HCT116 (cell line): ENCODE results near the gene PPM1D. TPM values are rescaled to one million over a fixed set of nuclear protein-coding genes. Genes with fewer than 3 reads are reported as not detected.

Source experiments
- ATAC-seq: fragments of 200-7000 bp; cut with Tn5 transposase; 2 replicates; pipeline ENCODE4 v1.9.1; 2020; ENCODE audit warnings: mild to moderate bottlenecking, moderate library complexity
- BruUV-seq: library from RNA; stranded (reverse); fragments of 400-500 nt; replicated peaks from 2 replicates; lab custom pipeline; 2021; lab: Mats Ljungman, UMichigan
- CTCF ChIA-PET: fragments of 300-600 bp; sonication (Branson Sonifier 250); formaldehyde crosslinking; loops from one replicate; lab custom pipeline; 2021; ENCODE audit warnings: antibody characterized with exemption; lab: Charles Lee
- POLR2A ChIA-PET: fragments of 300-600, 350-600 bp; sonication (Branson Sonifier 250); formaldehyde crosslinking; loops from one replicate; lab custom pipeline; 2021; ENCODE audit warnings: antibody characterized with exemption; lab: Charles Lee
- RAD21 ChIA-PET, 2 experiments: fragments of 300-600 bp; sonication (Branson Sonifier 250); formaldehyde crosslinking; loops; one replicate each; lab custom pipeline; 2023; ENCODE audit warnings: low total read pairs in 2 of 2; ENCODE audit not compliant: uncharacterized antibody in 2 of 2, unreplicated experiment in 2 of 2, low non-redundant PET in 1 of 2; lab: Charles Lee
- DNase-seq: peaks from one replicate; pipeline ENCODE4 v3.0.0-alpha.2; 2010; ENCODE audit warnings: low read depth, low spot score
- H2AFZ ChIP-seq: fragments of 200-600 bp; shearing (Covaris generic), sonication (generic); 2 replicates; pipeline ENCODE4 v1.6.1; 2017; ENCODE audit warnings: low read depth, mixed run types, mixed read lengths, antibody characterized with exemption, low read length; ENCODE audit not compliant: poor library complexity, severe bottlenecking
- H3K27ac ChIP-seq: 2 replicates; pipeline ENCODE4 v1.5.1; 2012; ENCODE audit warnings: low read depth, low read length
- H3K27me3 ChIP-seq: fragments of 200-600 bp; sonication (generic); 2 replicates; pipeline ENCODE4 v1.6.1; 2016; ENCODE audit warnings: mixed run types, low read length, mixed read lengths; ENCODE audit not compliant: insufficient read depth
- H3K36me3 ChIP-seq, 2 experiments: fragments of 200-500 bp in 1 of 2; fragments of 200-600 bp in 1 of 2; sonication (Bioruptor generic) in 1 of 2; sonication (generic) in 1 of 2; 2 replicates each; pipeline versions ENCODE4 v1.5.1 to v1.6.1; 2014 to 2016; ENCODE audit warnings: low read length in 2 of 2, inconsistent platforms in 1 of 2, mixed read lengths in 1 of 2, mixed run types in 1 of 2; ENCODE audit not compliant: insufficient read depth in 2 of 2, control insufficient read depth in 1 of 2
- H3K4me1 ChIP-seq, 2 experiments: fragments of 200-600 bp in 1 of 2; sonication (generic) in 1 of 2; 2 replicates each; pipeline versions ENCODE4 v1.5.1 to v1.6.1; 2012 to 2017; ENCODE audit warnings: low read length in 2 of 2, inconsistent platforms in 1 of 2, mild to moderate bottlenecking in 1 of 2, mixed read lengths in 1 of 2, mixed run types in 1 of 2, moderate library complexity in 1 of 2; ENCODE audit not compliant: insufficient read depth in 2 of 2, control insufficient read depth in 1 of 2
- H3K4me2 ChIP-seq: fragments of 200-600 bp; sonication (generic); 2 replicates; pipeline ENCODE4 v1.6.1; 2017; ENCODE audit warnings: mixed run types, low read length, mixed read lengths
- H3K4me3 ChIP-seq, 2 experiments: fragments of 200-600 bp in 1 of 2; sonication (generic) in 1 of 2; replicated peaks in 1 of 2; 2 replicates each; pipeline ENCODE4 v1.5.1; 2011 to 2016; ENCODE audit warnings: low read length in 2 of 2, control low read depth in 1 of 2, low read depth in 1 of 2, mild to moderate bottlenecking in 1 of 2, mixed read lengths in 1 of 2, mixed run types in 1 of 2
- H3K79me2 ChIP-seq: fragments of 200-600 bp; sonication (generic); 2 replicates; pipeline ENCODE4 v1.6.1; 2017; ENCODE audit warnings: mild to moderate bottlenecking, mixed run types, low read length, moderate library complexity, mixed read lengths; ENCODE audit not compliant: insufficient read depth
- H3K9ac ChIP-seq: fragments of 200-600 bp; sonication (generic); 2 replicates; pipeline ENCODE4 v1.6.1; 2016; ENCODE audit warnings: low read length, mixed read lengths
- H3K9me2 ChIP-seq: fragments of 200-600 bp; sonication (generic), shearing (Covaris generic); 2 replicates; pipeline ENCODE4 v1.6.1; 2017; ENCODE audit warnings: mixed run types, mild to moderate bottlenecking, moderate library complexity; ENCODE audit not compliant: insufficient read depth
- H3K9me3 ChIP-seq, 2 experiments: fragments of 200-500 bp in 1 of 2; fragments of 200-600 bp in 1 of 2; sonication (Bioruptor generic) in 1 of 2; sonication (generic) in 1 of 2; 2 replicates each; pipeline ENCODE4 v1.6.1; 2014 to 2017; ENCODE audit warnings: low read length in 2 of 2, mixed read lengths in 2 of 2, inconsistent platforms in 1 of 2, low read depth in 1 of 2, mild to moderate bottlenecking in 1 of 2, mixed run types in 1 of 2, moderate library complexity in 1 of 2; ENCODE audit not compliant: control insufficient read depth in 1 of 2, insufficient read depth in 1 of 2
- H4K20me1 ChIP-seq: fragments of 200-600 bp; sonication (generic), shearing (Covaris generic); 2 replicates; pipeline ENCODE4 v1.6.1; 2017; ENCODE audit warnings: mixed run types, mild to moderate bottlenecking, moderate library complexity; ENCODE audit not compliant: insufficient read depth
- CEBPB ChIP-seq: IDR thresholded peaks from 2 replicates; pipeline ENCODE4 v1.6.1; 2012; ENCODE audit warnings: low read depth
- JUND ChIP-seq: IDR thresholded peaks from 2 replicates; pipeline ENCODE4 v1.6.1; 2012
- POLR2A ChIP-seq: IDR thresholded peaks from 2 replicates; pipeline ENCODE4 v1.7.0; 2011; ENCODE audit warnings: borderline replicate concordance; ENCODE audit not compliant: insufficient read depth, insufficient read length; ENCODE audit errors: extremely low read depth
- POLR2AphosphoS5 ChIP-seq: IDR thresholded peaks from 2 replicates; pipeline ENCODE4 v1.6.1; 2011; ENCODE audit warnings: mild to moderate bottlenecking, low read depth, low read length, moderate library complexity
- RAD21 ChIP-seq: IDR thresholded peaks from 2 replicates; pipeline ENCODE4 v1.6.1; 2012; ENCODE audit warnings: low read depth, mild to moderate bottlenecking
- TCF7L2 ChIP-seq: IDR thresholded peaks from 2 replicates; pipeline ENCODE4 v1.7.0; 2011; ENCODE audit warnings: borderline replicate concordance, inconsistent platforms; ENCODE audit not compliant: insufficient read depth, insufficient read length; ENCODE audit errors: extremely low read depth
- ZFX ChIP-seq: fragments of 450-650 bp; IDR thresholded peaks from 2 replicates; pipeline ENCODE4 v1.6.1; 2017
- ZNF274 ChIP-seq: fragments of 200-500 bp; sonication (Bioruptor generic); IDR thresholded peaks from 2 replicates; pipeline ENCODE4 v1.6.1; 2014; ENCODE audit warnings: mild to moderate bottlenecking, low read depth, low read length, inconsistent platforms
- intact Hi-C: fragments of 100-400 bp; cut with micrococcal nuclease; formaldehyde crosslinking; loops from 2 replicates; pipeline ENCODE4 v1.10.0; 2022
- total RNA-seq: library from RNA; stranded (reverse); gene quantifications from one replicate; pipeline ENCODE4 v1.2.1, GENCODE V29; 2021; ENCODE audit not compliant: unreplicated experiment
- TF ChIP-seq, protein P1 (sequence below): IDR thresholded peaks from 2 replicates; pipeline ENCODE4 v1.6.1; 2012
- TF ChIP-seq, protein P2 (sequence below): IDR thresholded peaks from 2 replicates; pipeline ENCODE4 v1.6.1; 2012; ENCODE audit warnings: low read depth
- TF ChIP-seq, protein P3 (sequence below): IDR thresholded peaks from 2 replicates; pipeline ENCODE4 v1.6.1; 2011; ENCODE audit warnings: mild to moderate bottlenecking, low read length, moderate library complexity; ENCODE audit not compliant: insufficient replicate concordance; ENCODE audit errors: extremely low read depth

PPM1D gene
- total RNA-seq, 1 experiment from 2014 or later: 29.1 TPM

DNA sequence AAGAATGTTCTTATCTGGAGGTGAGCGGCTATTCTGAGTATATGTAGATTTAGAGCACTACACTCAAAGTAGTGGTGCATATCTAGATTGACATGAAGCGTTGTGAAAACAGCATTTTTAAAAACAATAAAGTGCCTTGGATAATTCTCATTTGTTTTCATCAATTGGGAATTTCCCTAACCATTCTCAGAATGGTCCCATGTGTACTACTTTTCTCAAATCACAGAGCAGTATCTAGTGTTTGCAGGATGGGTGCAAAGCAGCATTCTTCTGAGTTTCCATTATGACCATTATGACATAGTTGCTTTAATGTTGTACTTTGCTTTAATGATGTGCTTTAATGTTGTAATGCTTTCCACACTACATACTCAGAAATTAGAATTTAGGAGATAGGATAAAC, 61.5 kb downstream of the PPM1D start:
- H3K9ac ChIP-seq: no peak overlapping the region
- peaks cover 6% of the 10 kb centered on the region; the same call in 1 of the 2 replicates for H3K79me2 ChIP-seq
- no peak for ATAC-seq
- no peak overlapping the region for H3K27ac ChIP-seq
- no peak overlapping the region for H2AFZ ChIP-seq
- no peaks in the 10 kb centered on the region for H3K4me1 ChIP-seq
- DNase-seq: no peak
- H3K9me3 ChIP-seq: no peaks in the 10 kb centered on the region
- no peak overlapping the region for H3K4me3 ChIP-seq
- H3K9me2 ChIP-seq: no peaks in the 10 kb centered on the region
- intact Hi-C loops: no loop called here
- peaks cover 6 to 7% of the 10 kb centered on the region in 2 experiments; a peak in 2 of 4 replicates for H3K36me3 ChIP-seq
- POLR2A ChIA-PET: no interaction called here
- RAD21 ChIA-PET: no interaction called here
- no peaks in the 10 kb centered on the region for H4K20me1 ChIP-seq
- TF ChIP-seq, protein P1, sequence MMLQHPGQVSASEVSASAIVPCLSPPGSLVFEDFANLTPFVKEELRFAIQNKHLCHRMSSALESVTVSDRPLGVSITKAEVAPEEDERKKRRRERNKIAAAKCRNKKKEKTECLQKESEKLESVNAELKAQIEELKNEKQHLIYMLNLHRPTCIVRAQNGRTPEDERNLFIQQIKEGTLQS: no peak
- no peak for TF ChIP-seq ZFX
- no peak for TF ChIP-seq JUND
- TF ChIP-seq ZNF274: no peak
- no peak for TF ChIP-seq RAD21
- TF ChIP-seq CEBPB: no peak
- TF ChIP-seq, all 23 proteins: peak for 0
- no peaks in the 10 kb centered on the region for H3K27me3 ChIP-seq
- BruUV-seq: no TSS peak
- no peak overlapping the region for H3K4me2 ChIP-seq
- CTCF ChIA-PET: no interaction called here

DNA sequence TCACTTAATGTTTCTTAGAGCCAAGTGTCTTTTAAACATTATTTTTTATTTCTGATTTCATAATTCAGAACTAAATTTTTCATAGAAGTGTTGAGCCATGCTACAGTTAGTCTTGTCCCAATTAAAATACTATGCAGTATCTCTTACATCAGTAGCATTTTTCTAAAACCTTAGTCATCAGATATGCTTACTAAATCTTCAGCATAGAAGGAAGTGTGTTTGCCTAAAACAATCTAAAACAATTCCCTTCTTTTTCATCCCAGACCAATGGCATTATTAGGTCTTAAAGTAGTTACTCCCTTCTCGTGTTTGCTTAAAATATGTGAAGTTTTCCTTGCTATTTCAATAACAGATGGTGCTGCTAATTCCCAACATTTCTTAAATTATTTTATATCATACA, 64.0 kb downstream of the PPM1D start:
- no peak overlapping the region for H3K4me2 ChIP-seq
- ChIA-PET RAD21 (no interaction called here), POLR2A (no interaction called here), CTCF (no interaction called here)
- H3K4me1 ChIP-seq: no peaks in the 10 kb centered on the region
- H3K79me2 ChIP-seq: peaks cover 6% of the 10 kb centered on the region; the same call in 1 of the 2 replicates
- DNase-seq: no peak
- H3K36me3 ChIP-seq: 0 out of 4 replicates have a peak, but pooled peaks cover 0 to 2% of the 10 kb centered on the region in 2 experiments
- ATAC-seq: no peak
- H3K9me2 ChIP-seq: no peaks in the 10 kb centered on the region
- no peaks in the 10 kb centered on the region for H3K9me3 ChIP-seq
- no peak overlapping the region for H3K27ac ChIP-seq
- H3K9ac ChIP-seq: no peak overlapping the region
- BruUV-seq: no TSS peak
- H4K20me1 ChIP-seq: no peaks in the 10 kb centered on the region
- no peak overlapping the region for H2AFZ ChIP-seq
- no peak overlapping the region for H3K4me3 ChIP-seq
- H3K27me3 ChIP-seq: no peaks in the 10 kb centered on the region
- intact Hi-C loops: no loop called here
- TF ChIP-seq POLR2AphosphoS5 (no peak), JUND (no peak), TCF7L2 (no peak), POLR2A (no peak)
- TF ChIP-seq, protein P1: no peak
- TF ChIP-seq, protein P2, sequence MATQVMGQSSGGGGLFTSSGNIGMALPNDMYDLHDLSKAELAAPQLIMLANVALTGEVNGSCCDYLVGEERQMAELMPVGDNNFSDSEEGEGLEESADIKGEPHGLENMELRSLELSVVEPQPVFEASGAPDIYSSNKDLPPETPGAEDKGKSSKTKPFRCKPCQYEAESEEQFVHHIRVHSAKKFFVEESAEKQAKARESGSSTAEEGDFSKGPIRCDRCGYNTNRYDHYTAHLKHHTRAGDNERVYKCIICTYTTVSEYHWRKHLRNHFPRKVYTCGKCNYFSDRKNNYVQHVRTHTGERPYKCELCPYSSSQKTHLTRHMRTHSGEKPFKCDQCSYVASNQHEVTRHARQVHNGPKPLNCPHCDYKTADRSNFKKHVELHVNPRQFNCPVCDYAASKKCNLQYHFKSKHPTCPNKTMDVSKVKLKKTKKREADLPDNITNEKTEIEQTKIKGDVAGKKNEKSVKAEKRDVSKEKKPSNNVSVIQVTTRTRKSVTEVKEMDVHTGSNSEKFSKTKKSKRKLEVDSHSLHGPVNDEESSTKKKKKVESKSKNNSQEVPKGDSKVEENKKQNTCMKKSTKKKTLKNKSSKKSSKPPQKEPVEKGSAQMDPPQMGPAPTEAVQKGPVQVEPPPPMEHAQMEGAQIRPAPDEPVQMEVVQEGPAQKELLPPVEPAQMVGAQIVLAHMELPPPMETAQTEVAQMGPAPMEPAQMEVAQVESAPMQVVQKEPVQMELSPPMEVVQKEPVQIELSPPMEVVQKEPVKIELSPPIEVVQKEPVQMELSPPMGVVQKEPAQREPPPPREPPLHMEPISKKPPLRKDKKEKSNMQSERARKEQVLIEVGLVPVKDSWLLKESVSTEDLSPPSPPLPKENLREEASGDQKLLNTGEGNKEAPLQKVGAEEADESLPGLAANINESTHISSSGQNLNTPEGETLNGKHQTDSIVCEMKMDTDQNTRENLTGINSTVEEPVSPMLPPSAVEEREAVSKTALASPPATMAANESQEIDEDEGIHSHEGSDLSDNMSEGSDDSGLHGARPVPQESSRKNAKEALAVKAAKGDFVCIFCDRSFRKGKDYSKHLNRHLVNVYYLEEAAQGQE: no peak
- TF ChIP-seq, protein P3, sequence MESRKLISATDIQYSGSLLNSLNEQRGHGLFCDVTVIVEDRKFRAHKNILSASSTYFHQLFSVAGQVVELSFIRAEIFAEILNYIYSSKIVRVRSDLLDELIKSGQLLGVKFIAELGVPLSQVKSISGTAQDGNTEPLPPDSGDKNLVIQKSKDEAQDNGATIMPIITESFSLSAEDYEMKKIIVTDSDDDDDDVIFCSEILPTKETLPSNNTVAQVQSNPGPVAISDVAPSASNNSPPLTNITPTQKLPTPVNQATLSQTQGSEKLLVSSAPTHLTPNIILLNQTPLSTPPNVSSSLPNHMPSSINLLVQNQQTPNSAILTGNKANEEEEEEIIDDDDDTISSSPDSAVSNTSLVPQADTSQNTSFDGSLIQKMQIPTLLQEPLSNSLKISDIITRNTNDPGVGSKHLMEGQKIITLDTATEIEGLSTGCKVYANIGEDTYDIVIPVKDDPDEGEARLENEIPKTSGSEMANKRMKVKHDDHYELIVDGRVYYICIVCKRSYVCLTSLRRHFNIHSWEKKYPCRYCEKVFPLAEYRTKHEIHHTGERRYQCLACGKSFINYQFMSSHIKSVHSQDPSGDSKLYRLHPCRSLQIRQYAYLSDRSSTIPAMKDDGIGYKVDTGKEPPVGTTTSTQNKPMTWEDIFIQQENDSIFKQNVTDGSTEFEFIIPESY: no peak
